Testis (tissue), 3 donors: ENCODE data around the gene UVRAG. TPM values are rescaled to one million over a fixed set of nuclear protein-coding genes. Genes with fewer than 3 reads are reported as not detected.

Source experiments
- DNase-seq: peaks from one replicate; pipeline ENCODE4 v3.0.0-alpha.2; 2019
- H3K27ac ChIP-seq, 2 donors: fragments of 200-600 bp; sonication (generic); one replicate each; pipeline ENCODE4 v1.5.1; 2019
- H3K27me3 ChIP-seq: fragments of 200-600 bp; sonication (generic); one replicate; pipeline ENCODE4 v1.5.1; 2019
- H3K36me3 ChIP-seq: fragments of 200-600 bp; sonication (generic); one replicate; pipeline ENCODE4 v1.5.1; 2017; ENCODE audit warnings: low read depth; ENCODE audit errors: missing control alignments
- H3K4me1 ChIP-seq: fragments of 200-600 bp; sonication (generic); one replicate; pipeline ENCODE4 v1.5.1; 2019
- H3K4me3 ChIP-seq, 2 donors: fragments of 200-600 bp; sonication (generic); one replicate each; pipeline ENCODE4 v1.5.1; 2017 to 2019
- H3K9me3 ChIP-seq: fragments of 200-600 bp; sonication (generic); one replicate; pipeline ENCODE4 v1.5.1; 2017
- POLR2A ChIP-seq: fragments of 450-650 bp; IDR thresholded peaks from one replicate; pipeline ENCODE4 v1.6.1; 2017; ENCODE audit warnings: antibody characterized with exemption, mild to moderate bottlenecking, moderate library complexity
- WGBS, 2 donors: methylation state at CpG; one replicate each; pipeline ENCODE4 v1.1.5; 2018; 5-methylcytosine and 5-hydroxymethylcytosine counted together
- intact Hi-C: fragments of 100-400 bp; cut with DNase I; formaldehyde crosslinking; loops from one replicate; pipeline ENCODE4 v1.15.1; 2023; ENCODE audit warnings: low total_unique reads
- polyA plus RNA-seq: library from polyadenylated mRNA; stranded (reverse); fragments of 350-450 nt; fragmentation: Illumina TruSeq; extraction: RNeasy Lipid Tissue Mini Kit (QIAGEN cat#74804); gene quantifications from one replicate; pipeline ENCODE4 v1.2.3, GENCODE V29; 2014; ENCODE audit warnings: low read depth, low replicate concordance; ENCODE audit not compliant: insufficient read depth
- total RNA-seq, 2 donors: library from RNA; depleted of rRNA; stranded (reverse); fragments of >200 nt; gene quantifications; one replicate each; pipeline ENCODE4 v1.2.3, GENCODE V29; 2016
- TF ChIP-seq, protein P1 (sequence below), 3 experiments: fragments of 450-650 bp in 2 of 3; fragments of 200-600 bp in 1 of 3; sonication (generic) in 1 of 3; IDR thresholded peaks; one replicate each; pipeline ENCODE4 v1.5.1; 2016 to 2019; ENCODE audit warnings: antibody characterized with exemption in 3 of 3, mild to moderate bottlenecking in 2 of 3, moderate library complexity in 1 of 3

The UVRAG gene
- total and polyA plus RNA-seq, 3 donors from 2014 or later, result 10.8 to 22.4 (median 20.1) TPM

DNA sequence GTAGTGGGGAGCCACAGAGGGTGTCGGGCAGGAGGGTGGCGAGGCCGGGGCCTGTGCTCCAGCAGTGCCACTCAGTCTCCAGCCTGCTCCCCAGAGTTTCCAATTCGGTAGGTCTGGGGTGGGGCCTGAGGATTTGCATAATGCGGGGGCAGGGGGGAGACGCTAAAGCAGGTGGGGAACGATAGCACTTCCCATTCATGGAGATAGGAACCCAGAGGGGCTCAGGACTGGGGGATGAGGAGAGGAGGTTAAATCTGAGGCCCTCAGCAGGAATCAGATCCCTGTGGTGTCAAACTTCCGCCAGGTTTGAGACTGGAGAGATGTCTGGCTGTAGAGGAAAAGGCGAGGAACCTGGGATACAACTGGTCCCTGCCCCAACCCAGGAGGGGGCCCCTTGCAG is 361.5 kb downstream of the UVRAG start:
- 87 to 96% methylated on average over 3 to 9 of the region's 9 CpGs for WGBS, 2 donors

DNA sequence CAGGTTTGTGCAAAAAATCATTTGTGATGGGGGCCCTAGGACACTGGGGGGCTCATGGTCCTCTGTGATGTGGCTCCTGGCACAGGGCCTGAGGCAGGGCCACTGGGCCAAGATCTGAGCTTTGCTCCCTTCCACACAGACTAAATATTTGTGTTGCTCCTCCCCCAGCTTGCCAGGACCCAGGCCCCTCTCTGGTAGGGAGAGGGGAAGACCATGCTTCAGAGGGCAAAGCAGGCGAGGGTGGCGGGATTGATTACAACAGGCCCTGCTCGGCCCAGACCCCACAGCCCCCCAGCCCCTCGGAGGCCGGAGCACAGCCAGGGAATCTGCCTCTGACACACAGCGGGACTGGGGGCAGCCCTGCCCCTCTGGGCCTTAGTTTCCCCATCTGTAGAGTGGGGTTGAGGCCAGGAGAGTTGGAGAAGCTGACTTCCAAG is 362.3 kb downstream of the UVRAG start:
- Histone ChIP-seq H3K4me3 (no peak overlapping the region), H3K9me3 (no peaks in the 10 kb centered on the region), H3K27ac (no peak overlapping the region), H3K36me3 (no peaks in the 10 kb centered on the region), H3K27me3 (no peaks in the 10 kb centered on the region), H3K4me1 (no peaks in the 10 kb centered on the region)
- no peak for DNase-seq
- intact Hi-C loops, result no loop called here
- WGBS, 2 donors, result 95 to 97% methylated on average over 5 to 6 of the region's 6 CpGs
- no peak for TF ChIP-seq POLR2A
- TF ChIP-seq, protein P1, sequence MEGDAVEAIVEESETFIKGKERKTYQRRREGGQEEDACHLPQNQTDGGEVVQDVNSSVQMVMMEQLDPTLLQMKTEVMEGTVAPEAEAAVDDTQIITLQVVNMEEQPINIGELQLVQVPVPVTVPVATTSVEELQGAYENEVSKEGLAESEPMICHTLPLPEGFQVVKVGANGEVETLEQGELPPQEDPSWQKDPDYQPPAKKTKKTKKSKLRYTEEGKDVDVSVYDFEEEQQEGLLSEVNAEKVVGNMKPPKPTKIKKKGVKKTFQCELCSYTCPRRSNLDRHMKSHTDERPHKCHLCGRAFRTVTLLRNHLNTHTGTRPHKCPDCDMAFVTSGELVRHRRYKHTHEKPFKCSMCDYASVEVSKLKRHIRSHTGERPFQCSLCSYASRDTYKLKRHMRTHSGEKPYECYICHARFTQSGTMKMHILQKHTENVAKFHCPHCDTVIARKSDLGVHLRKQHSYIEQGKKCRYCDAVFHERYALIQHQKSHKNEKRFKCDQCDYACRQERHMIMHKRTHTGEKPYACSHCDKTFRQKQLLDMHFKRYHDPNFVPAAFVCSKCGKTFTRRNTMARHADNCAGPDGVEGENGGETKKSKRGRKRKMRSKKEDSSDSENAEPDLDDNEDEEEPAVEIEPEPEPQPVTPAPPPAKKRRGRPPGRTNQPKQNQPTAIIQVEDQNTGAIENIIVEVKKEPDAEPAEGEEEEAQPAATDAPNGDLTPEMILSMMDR (IDR thresholded peaks at IDR 0.05), result no peak

More for the DNA sequence above, 361.5 kb downstream of the UVRAG start:
- Histone ChIP-seq H3K27ac (no peak overlapping the region), H3K4me3 (no peak overlapping the region), H3K36me3 (no peaks in the 10 kb centered on the region), H3K9me3 (no peaks in the 10 kb centered on the region), H3K27me3 (no peaks in the 10 kb centered on the region), H3K4me1 (no peaks in the 10 kb centered on the region)
- intact Hi-C loops, result no loop called here
- DNase-seq, result no peak
- TF ChIP-seq, protein P1 (IDR thresholded peaks at IDR 0.05), result no peak
- TF ChIP-seq POLR2A, result no peak

DNA sequence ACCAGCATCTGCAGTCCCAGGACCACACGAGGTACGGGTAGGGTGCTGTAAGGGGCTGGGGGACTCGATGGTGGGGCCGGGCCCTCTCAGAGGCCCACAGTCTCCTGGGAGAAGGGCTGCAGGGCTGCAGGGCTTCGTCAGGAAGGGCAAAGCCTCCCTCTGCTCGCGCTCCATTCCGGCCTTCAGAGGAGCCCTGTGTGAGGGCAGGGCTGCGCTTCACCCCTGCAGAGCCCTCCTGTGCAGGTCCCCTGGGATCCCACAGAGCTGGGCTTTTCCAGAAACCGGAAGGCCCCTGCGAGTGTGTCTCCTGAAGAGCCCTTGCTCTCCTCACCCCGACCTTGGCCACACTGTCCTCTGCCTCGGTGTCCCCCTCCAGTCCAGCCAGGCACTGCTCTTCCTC is 364.1 kb downstream of the UVRAG start:
- Histone ChIP-seq H3K27ac (no peak overlapping the region), H3K4me3 (no peak overlapping the region), H3K36me3 (no peaks in the 10 kb centered on the region), H3K4me1 (no peaks in the 10 kb centered on the region), H3K9me3 (no peaks in the 10 kb centered on the region), H3K27me3 (no peaks in the 10 kb centered on the region)
- 85% methylated on average over 8 to 13 of the region's 13 CpGs for WGBS, 2 donors
- intact Hi-C loops, result no loop called here
- no peak for TF ChIP-seq POLR2A
- TF ChIP-seq, protein P1 (IDR thresholded peaks at IDR 0.05), result no peak
- no peak for DNase-seq

DNA sequence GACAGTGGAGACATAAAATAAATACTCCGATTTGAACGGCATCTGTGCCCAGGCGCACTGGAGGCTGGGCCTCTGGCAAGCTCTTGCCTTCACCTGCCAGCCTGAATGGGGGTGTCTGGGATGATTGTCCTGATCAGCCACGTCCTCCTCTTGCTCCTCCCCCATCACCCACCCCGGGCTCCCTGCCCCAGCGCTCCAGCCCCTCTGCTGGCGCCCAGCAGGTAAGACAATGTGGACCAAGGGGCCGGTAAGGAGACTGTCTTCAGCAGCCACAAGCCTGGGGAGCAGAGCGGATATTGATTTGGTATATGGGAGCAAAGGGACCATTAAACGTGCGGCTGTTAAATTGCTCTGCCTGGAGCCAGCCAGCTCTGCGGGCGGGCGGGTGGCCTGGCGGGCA is 366.4 kb downstream of the UVRAG start:
- Histone ChIP-seq H3K4me3 (no peak overlapping the region), H3K36me3 (no peaks in the 10 kb centered on the region), H3K4me1 (peaks cover 15% of the 10 kb centered on the region), H3K9me3 (no peaks in the 10 kb centered on the region), H3K27ac (no peak overlapping the region), H3K27me3 (no peaks in the 10 kb centered on the region)
- no peak for TF ChIP-seq POLR2A
- TF ChIP-seq, protein P1 (IDR thresholded peaks at IDR 0.05), result no peak
- DNase-seq, result no peak
- WGBS, 2 donors, result 91 to 100% methylated on average over 3 to 15 of the region's 15 CpGs
- intact Hi-C loops, result no loop called here

DNA sequence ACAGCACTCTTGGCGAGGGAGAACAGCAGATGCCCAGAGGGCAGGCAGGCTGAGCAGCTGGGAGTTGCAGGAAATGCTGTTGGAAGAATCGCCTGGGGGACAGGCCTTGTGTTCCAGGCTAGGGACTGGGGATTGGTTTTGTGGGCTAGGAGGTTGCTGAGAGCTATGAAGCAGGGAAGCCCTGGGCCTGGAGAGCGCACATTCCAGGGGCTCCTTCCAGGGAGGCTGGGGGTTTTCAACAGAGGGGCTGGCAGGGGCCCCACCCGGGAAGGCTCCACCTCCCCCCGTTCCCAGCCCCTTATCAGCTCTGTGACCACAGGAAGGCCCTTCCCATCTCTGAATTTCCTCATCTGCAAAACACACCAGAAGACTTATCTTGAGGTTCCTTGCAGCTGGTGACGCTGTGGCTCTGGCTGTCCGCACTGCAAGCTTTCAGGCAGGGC is 369.6 kb downstream of the UVRAG start:
- no peaks in the 10 kb centered on the region for H3K36me3 ChIP-seq
- intact Hi-C loops, result no loop called here
- TF ChIP-seq POLR2A, result no peak
- TF ChIP-seq, protein P1 (IDR thresholded peaks at IDR 0.05), result no peak
- H3K9me3 ChIP-seq, result no peaks in the 10 kb centered on the region
- H3K4me1 ChIP-seq, result peaks cover 15% of the 10 kb centered on the region
- H3K27me3 ChIP-seq, result no peaks in the 10 kb centered on the region
- H3K4me3 ChIP-seq, result no peak overlapping the region
- H3K27ac ChIP-seq, result no peak overlapping the region
- DNase-seq, result no peak
- WGBS, 2 donors, result 67 to 71% methylated on average over 5 to 6 of the region's 7 CpGs
